GM23248 (cell line): ENCODE results near the gene RBMS3.

Experiments used
- EZH2 ChIP-seq: fragments of 200-600 bp; sonication (generic); IDR thresholded peaks from 2 replicates; pipeline ENCODE4 v1.6.1; 2018; ENCODE audit warnings: antibody characterized with exemption, mild to moderate bottlenecking; ENCODE audit not compliant: insufficient read depth, poor library complexity, severe bottlenecking
- EZH2phosphoT487 ChIP-seq: fragments of 200-600 bp; sonication (generic); IDR thresholded peaks from 2 replicates; pipeline ENCODE4 v1.6.1; 2018; ENCODE audit warnings: antibody characterized with exemption, moderate library complexity, mild to moderate bottlenecking, low read depth; ENCODE audit not compliant: insufficient read depth

- TF ChIP-seq EZH2 (no peak), EZH2phosphoT487 (no peak)
Measured at GRCh38 chr3:29389362-29389761, 108.5 kb downstream of the RBMS3 start.
